GM12864 (cell line): ENCODE results near the gene OR2D2.
A peak's percentile ranks its signal among the peaks of the same experiment; 100 is the strongest.

Experiments
- DNase-seq: peaks from one replicate; pipeline ENCODE4 v3.0.0-alpha.2; 2011; ENCODE audit warnings: low read depth
- H3K4me3 ChIP-seq: 2 replicates; pipeline ENCODE4 v1.5.1; 2011; ENCODE audit warnings: mild to moderate bottlenecking, low read depth, low read length, control low read depth
- TF ChIP-seq, protein P1 (sequence below): IDR thresholded peaks from 2 replicates; pipeline ENCODE4 v1.5.1; 2011; ENCODE audit warnings: low read depth, mild to moderate bottlenecking, moderate library complexity, low read length, control low read depth, inconsistent platforms; ENCODE audit errors: missing control alignments

The OR2D2 gene, protein sequence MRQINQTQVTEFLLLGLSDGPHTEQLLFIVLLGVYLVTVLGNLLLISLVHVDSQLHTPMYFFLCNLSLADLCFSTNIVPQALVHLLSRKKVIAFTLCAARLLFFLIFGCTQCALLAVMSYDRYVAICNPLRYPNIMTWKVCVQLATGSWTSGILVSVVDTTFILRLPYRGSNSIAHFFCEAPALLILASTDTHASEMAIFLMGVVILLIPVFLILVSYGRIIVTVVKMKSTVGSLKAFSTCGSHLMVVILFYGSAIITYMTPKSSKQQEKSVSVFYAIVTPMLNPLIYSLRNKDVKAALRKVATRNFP

DNA sequence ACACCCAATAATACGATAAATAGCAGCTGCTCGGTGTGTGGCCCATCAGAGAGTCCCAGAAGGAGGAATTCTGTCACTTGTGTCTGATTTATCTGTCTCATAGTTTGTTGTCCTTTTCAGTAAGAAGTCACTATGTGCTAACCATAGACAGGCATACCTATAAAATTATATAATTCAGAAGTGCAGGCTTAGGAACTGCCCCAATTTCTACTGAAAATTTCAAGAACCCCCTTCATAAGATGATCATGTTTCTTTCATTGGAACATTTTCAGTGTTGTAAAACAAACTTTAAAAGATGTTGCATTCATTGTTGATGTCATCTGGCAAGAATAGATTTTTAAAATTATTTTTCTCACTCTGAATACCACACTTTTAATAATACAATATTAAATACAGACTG, at the start of gene OR2D2:
Gene OR2D2 (minus strand): TSS at position 101 of the 400 bp plus-strand sequence. CDS start 0 bp downstream, at position 101.
- DNase-seq, result no peak
- no peak within 1 kb of the TSS for H3K4me3 ChIP-seq

DNA sequence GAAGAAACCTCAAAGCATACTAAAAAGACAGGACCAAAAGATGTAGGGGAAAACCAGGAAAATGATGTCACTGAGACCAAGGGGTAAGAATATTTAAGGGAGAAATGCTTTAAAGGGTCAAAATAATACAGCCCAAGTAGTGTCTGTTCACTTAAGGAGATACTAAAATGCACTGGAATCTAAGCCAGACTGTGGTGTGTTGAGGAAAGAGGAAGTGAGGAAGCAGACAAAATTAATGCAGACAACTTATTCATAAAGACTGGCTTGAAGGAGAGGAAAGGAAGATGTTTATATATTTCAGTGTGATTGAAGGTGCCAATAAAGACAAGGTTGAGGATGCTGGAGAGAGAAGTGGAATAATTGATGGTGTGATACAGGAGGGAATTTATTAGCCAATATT, 49.7 kb upstream of the OR2D2 start:
- DNase-seq, result no peak
- TF ChIP-seq, protein P1, sequence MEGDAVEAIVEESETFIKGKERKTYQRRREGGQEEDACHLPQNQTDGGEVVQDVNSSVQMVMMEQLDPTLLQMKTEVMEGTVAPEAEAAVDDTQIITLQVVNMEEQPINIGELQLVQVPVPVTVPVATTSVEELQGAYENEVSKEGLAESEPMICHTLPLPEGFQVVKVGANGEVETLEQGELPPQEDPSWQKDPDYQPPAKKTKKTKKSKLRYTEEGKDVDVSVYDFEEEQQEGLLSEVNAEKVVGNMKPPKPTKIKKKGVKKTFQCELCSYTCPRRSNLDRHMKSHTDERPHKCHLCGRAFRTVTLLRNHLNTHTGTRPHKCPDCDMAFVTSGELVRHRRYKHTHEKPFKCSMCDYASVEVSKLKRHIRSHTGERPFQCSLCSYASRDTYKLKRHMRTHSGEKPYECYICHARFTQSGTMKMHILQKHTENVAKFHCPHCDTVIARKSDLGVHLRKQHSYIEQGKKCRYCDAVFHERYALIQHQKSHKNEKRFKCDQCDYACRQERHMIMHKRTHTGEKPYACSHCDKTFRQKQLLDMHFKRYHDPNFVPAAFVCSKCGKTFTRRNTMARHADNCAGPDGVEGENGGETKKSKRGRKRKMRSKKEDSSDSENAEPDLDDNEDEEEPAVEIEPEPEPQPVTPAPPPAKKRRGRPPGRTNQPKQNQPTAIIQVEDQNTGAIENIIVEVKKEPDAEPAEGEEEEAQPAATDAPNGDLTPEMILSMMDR, result no peak
- H3K4me3 ChIP-seq, result no peak overlapping the region

More for the DNA sequence above, at the start of gene OR2D2:
- TF ChIP-seq, protein P1, result no peak

DNA sequence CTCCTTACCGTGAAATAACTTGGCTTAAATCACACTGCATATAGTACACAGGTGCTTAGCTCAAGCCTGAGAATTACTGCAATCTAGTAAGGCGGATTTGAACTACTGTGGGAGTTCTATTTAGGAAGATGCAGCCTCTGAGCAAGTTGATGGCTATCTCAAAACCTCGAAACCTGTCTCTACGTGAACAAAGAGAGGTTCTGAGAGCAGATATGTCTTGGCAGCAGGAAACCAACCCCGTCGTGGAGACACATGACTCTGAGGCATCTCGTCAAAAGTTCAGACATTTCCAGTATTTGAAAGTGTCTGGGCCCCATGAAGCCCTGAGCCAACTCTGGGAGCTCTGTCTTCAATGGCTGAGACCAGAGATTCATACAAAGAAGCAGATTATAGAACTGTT, 39.8 kb upstream of the OR2D2 start:
- TF ChIP-seq, protein P1, result no peak
- H3K4me3 ChIP-seq, result no peak overlapping the region
- no peak for DNase-seq

DNA sequence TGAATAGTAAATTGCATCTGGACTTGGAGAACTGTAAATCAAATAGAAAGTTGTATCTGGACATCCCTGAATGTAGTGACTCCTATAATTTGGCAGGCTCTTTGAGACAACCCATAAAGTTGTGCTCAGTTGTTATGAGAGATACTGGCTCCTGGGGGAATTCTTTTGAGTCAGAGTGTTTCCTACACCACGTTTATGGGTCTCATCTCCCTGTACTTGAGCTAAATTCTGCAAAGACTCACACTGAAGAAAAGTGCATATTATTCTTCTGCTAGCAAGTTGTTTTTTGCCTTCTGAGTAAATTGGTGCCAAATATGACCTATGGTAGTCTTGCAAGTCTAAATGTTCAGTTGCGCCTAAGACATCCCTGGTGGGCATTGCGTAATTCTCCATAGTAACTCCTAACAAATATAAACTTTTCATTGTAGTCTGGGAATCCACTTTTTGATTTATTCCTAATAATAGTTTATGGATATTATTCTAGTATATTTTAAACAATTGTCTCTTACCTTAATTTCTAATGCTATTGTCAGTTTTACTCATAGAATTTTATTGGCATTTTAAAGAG, 38.9 kb upstream of the OR2D2 start:
- TF ChIP-seq, protein P1, result no peak
- H3K4me3 ChIP-seq, result no peak overlapping the region
- DNase-seq, result no peak

DNA sequence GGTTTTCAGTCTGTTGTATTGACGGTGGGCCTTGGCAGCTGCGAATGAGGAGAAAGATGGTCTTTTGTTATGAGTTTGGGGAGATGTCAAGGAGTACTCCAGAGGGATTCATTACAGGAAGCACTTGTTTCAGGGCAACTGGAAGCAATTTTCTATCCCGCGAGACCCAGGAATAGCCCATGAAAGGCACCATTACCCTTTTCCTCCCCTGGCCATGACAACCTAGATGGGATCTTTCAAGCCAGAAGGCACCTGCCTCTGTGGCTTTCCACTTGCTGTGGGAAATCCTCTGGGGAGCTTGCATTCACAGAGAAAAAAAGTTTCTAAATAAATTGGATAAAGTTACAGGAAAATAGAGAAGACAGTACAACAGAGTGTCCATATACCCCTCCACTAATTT, 36.6 kb upstream of the OR2D2 start:
- no peak for DNase-seq
- no peak overlapping the region for H3K4me3 ChIP-seq
- TF ChIP-seq, protein P1, result no peak

DNA sequence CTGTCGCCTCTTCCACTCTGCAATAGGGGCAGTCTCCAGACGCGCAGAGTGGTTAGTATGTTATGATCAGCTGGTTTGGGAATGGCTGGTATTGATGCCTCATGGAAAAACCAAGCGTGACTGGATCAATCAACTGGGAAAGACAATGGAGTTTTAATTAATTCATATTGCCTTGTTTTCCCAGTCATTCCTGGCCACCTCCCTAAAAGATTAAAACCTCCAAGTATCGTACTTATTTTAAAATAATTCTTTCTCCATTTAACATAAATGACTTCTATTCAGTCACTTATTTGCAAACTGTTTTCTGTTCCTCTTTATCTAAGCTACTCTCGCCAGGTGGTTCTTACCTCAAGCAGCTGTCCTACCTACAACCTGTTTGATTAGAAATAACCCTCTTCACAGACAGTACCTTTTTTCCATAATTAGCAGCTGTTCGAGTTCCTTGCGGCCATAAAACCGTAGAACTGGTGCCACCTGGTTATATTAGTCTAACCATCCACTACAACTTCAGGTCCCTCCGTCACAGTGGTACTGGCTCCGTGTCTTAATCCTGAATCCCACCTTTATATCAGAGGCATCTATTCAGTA, 34.8 kb upstream of the OR2D2 start:
- TF ChIP-seq, protein P1, result no peak

More for the DNA sequence above, 34.8 kb upstream of the OR2D2 start:
- H3K4me3 ChIP-seq, result peak overlapping the region; percentile 70
- DNase-seq, result peak; percentile 66
